Measurements from ENCODE around the gene DDIT3. TPM values are rescaled to one million over a fixed set of nuclear protein-coding genes. Genes with fewer than 3 reads are reported as not detected.

DDIT3 gene
- total and polyA plus RNA-seq, 4 donors, result 4.7 to 30.2 (median 16.2) TPM

- Histone ChIP-seq H3K4me3 (ENCODE audit: low read depth in 1 of 3, low read length in 3 of 3) (no peak overlapping the region), H3K27me3 (ENCODE audit: control insufficient read depth in 4 of 4, insufficient read depth in 4 of 4, low read length in 3 of 4) (no peaks in the 10 kb centered on the region), H3K36me3 (ENCODE audit: control insufficient read depth in 4 of 4, insufficient read depth in 3 of 4, low read depth in 1 of 4, low read length in 3 of 4) (peaks cover 16 to 50% (median 29%) of the 10 kb centered on the region in 4 donors), H3K27ac (ENCODE audit: low read depth in 1 of 2, low read length in 2 of 2) (no peak overlapping the region), H3K9ac (ENCODE audit: low read depth in 1 of 2, low read length in 2 of 2) (no peak overlapping the region), H3K9me3 (ENCODE audit: control insufficient read depth in 4 of 4, low read length in 3 of 4) (no peaks in the 10 kb centered on the region), H3K4me1 (ENCODE audit: control insufficient read depth in 4 of 4, insufficient read depth in 4 of 4, low read length in 3 of 4) (no peaks in the 10 kb centered on the region)
- DNase-seq (ENCODE audit: low spot score), result no peak
- TF ChIP-seq FOXA1 (IDR thresholded peaks at IDR 0.05) (no peak), JUND (IDR thresholded peaks at IDR 0.05) (no peak), HNF4G (IDR thresholded peaks at IDR 0.05) (no peak), YY1 (IDR thresholded peaks at IDR 0.05) (no peak), NR2F2 (IDR thresholded peaks at IDR 0.05) (no peak), HNF4A (conservative IDR thresholded peaks at IDR 0.05) (no peak), EGR1 (IDR thresholded peaks at IDR 0.05; ENCODE audit: low read depth in 2 of 2) (no peak), ZBTB33 (IDR thresholded peaks at IDR 0.05) (no peak), GABPA (IDR thresholded peaks at IDR 0.05 in 1 of 2, conservative IDR thresholded peaks at IDR 0.05 in 1 of 2) (no peak), CTCF (IDR thresholded peaks at IDR 0.05; ENCODE audit: low read depth, low read length, missing input control) (no peak), MAX (IDR thresholded peaks at IDR 0.05) (no peak), SP1 (IDR thresholded peaks at IDR 0.05) (no peak), FOXA2 (IDR thresholded peaks at IDR 0.05) (no peak), TAF1 (conservative IDR thresholded peaks at IDR 0.05) (no peak)
- WGBS, result 95% methylated on average over 12 of the region's 12 CpGs
These were observed 22.8 kb downstream of the DDIT3 start for GRCh38 chr12:57497223-57498131.

- H3K4me1 ChIP-seq (ENCODE audit: control insufficient read depth in 4 of 4, insufficient read depth in 4 of 4, low read length in 3 of 4), result no peaks in the 10 kb centered on the region
- no peak for DNase-seq (ENCODE audit: low spot score)
- no peak overlapping the region for H3K4me3 ChIP-seq (ENCODE audit: low read depth in 1 of 3, low read length in 3 of 3)
- no peak overlapping the region for H3K9ac ChIP-seq (ENCODE audit: low read depth in 1 of 2, low read length in 2 of 2)
- H3K9me3 ChIP-seq (ENCODE audit: control insufficient read depth in 4 of 4, low read length in 3 of 4), result no peaks in the 10 kb centered on the region
- H3K27me3 ChIP-seq (ENCODE audit: control insufficient read depth in 4 of 4, insufficient read depth in 4 of 4, low read length in 3 of 4), result no peaks in the 10 kb centered on the region
- peaks cover 16 to 45% (median 27%) of the 10 kb centered on the region in 4 donors for H3K36me3 ChIP-seq (ENCODE audit: control insufficient read depth in 4 of 4, insufficient read depth in 3 of 4, low read depth in 1 of 4, low read length in 3 of 4)
- H3K27ac ChIP-seq (ENCODE audit: low read depth in 1 of 2, low read length in 2 of 2), result no peak overlapping the region
- no peak for TF ChIP-seq EGR1 (IDR thresholded peaks at IDR 0.05; ENCODE audit: low read depth in 2 of 2)
- no peak for TF ChIP-seq MAX (IDR thresholded peaks at IDR 0.05)
- no peak for TF ChIP-seq HNF4G (IDR thresholded peaks at IDR 0.05)
- no peak for TF ChIP-seq TAF1 (conservative IDR thresholded peaks at IDR 0.05)
- no peak for TF ChIP-seq FOXA1 (IDR thresholded peaks at IDR 0.05)
- no peak for TF ChIP-seq FOXA2 (IDR thresholded peaks at IDR 0.05)
- no peak for TF ChIP-seq CTCF (IDR thresholded peaks at IDR 0.05; ENCODE audit: low read depth, low read length, missing input control)
- no peak for TF ChIP-seq NR2F2 (IDR thresholded peaks at IDR 0.05)
- TF ChIP-seq GABPA (IDR thresholded peaks at IDR 0.05 in 1 of 2, conservative IDR thresholded peaks at IDR 0.05 in 1 of 2), result no peak
- no peak for TF ChIP-seq RAD21 (IDR thresholded peaks at IDR 0.05)
- no peak for TF ChIP-seq SP1 (IDR thresholded peaks at IDR 0.05)
- no peak for TF ChIP-seq JUND (IDR thresholded peaks at IDR 0.05)
- TF ChIP-seq RXRA (IDR thresholded peaks at IDR 0.05), result no peak
- no peak for TF ChIP-seq HNF4A (conservative IDR thresholded peaks at IDR 0.05)
- no peak for TF ChIP-seq ATF3 (IDR thresholded peaks at IDR 0.05)
- no peak for TF ChIP-seq YY1 (IDR thresholded peaks at IDR 0.05)
- no peak for TF ChIP-seq ZBTB33 (IDR thresholded peaks at IDR 0.05)
These were observed 23.5 kb downstream of the DDIT3 start for GRCh38 chr12:57496822-57497221.
